ENCODE data around the gene DLX5. TPM values are rescaled to one million over a fixed set of nuclear protein-coding genes. Genes with fewer than 3 reads are reported as not detected.

DLX5 gene
- total RNA-seq, 2 donors from 2014 or later = not detected

GRCh38 chr7:96979551-96980276, 44.9 kb downstream of the DLX5 start:
- Mint-ChIP-seq H3K27me3 (peaks cover 23 to 42% of the 10 kb centered on the region in 2 donors), H3K9me3 (no peaks in the 10 kb centered on the region), H3K36me3 (no peaks in the 10 kb centered on the region), H3K4me3 (no peak overlapping the region), H3K27ac (no peak overlapping the region), H3K4me1 (ENCODE audit: low read depth in 2 of 2) (no peaks in the 10 kb centered on the region)
- DNase-seq (ENCODE audit: low spot score) = no peak
- ATAC-seq = no peak

GRCh38 chr7:96977445-96977844, 47.2 kb downstream of the DLX5 start:
- H3K27ac Mint-ChIP-seq = no peak overlapping the region
- H3K36me3 Mint-ChIP-seq = no peaks in the 10 kb centered on the region
- H3K9me3 Mint-ChIP-seq = no peaks in the 10 kb centered on the region
- ATAC-seq (no peak), DNase-seq (ENCODE audit: low spot score) (no peak)
- no peak overlapping the region for H3K4me3 Mint-ChIP-seq
- no peaks in the 10 kb centered on the region for H3K4me1 Mint-ChIP-seq (ENCODE audit: low read depth in 2 of 2)
- H3K27me3 Mint-ChIP-seq = peaks cover 25 to 48% of the 10 kb centered on the region in 2 donors

DNA sequence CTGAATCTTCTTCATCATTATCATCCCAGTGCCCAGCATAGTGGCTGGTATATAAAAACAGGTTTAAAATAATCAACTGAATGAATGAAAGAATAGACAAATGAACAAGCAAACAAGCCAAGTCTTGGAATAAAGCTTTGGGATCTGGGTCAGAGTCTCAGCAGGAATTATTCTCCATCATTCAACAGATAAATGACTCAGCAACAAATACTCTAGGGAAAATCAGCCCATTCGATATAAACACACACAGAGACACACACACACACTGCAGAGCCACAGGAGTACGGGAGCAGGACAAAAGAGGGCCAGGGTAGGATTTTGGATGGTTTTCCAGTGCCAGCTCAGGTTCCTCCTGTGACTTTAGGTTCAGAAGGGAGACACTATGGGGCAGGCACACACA, 48.5 kb downstream of the DLX5 start:
- peaks cover 20 to 42% of the 10 kb centered on the region in 2 donors for H3K27me3 Mint-ChIP-seq
- no peaks in the 10 kb centered on the region for H3K4me1 Mint-ChIP-seq (ENCODE audit: low read depth in 2 of 2)
- H3K36me3 Mint-ChIP-seq = no peaks in the 10 kb centered on the region
- no peaks in the 10 kb centered on the region for H3K9me3 Mint-ChIP-seq
- DNase-seq (ENCODE audit: low spot score) (no peak), ATAC-seq (no peak)
- no peak overlapping the region for H3K4me3 Mint-ChIP-seq
- no peak overlapping the region for H3K27ac Mint-ChIP-seq

- Mint-ChIP-seq H3K36me3 (peaks cover 3% of the 10 kb centered on the region), H3K9me3 (no peaks in the 10 kb centered on the region), H3K4me1 (ENCODE audit: low read depth in 2 of 2) (no peaks in the 10 kb centered on the region), H3K4me3 (no peak overlapping the region), H3K27me3 (peaks cover 25 to 41% of the 10 kb centered on the region in 2 donors), H3K27ac (no peak overlapping the region)
- no peak for ATAC-seq
- no peak for DNase-seq (ENCODE audit: low spot score)
Observed at GRCh38 chr7:96973986-96974385, 50.6 kb downstream of the DLX5 start.

DNA sequence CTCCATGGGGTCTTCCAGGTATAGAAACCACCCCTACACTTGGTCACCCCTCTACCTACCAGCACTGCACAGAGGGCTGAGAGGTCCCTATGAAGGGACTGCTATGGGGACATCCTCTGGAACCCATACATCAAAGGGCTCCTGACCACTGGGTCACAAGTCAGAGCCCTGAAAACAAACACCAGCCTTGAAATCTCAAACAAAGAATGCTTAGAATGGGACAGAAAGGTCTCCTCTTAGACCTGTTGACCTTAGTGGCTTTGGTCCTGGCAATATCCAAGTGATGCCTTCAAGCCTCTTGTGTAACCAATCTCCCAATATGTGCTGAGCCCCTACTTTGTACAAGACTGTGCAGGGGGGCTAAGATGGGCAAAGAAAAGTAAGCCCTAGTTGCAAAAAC, 53.9 kb downstream of the DLX5 start:
- DNase-seq (ENCODE audit: low spot score) (no peak), ATAC-seq (no peak)
- no peaks in the 10 kb centered on the region for H3K4me1 Mint-ChIP-seq (ENCODE audit: low read depth in 2 of 2)
- peaks cover 26 to 43% of the 10 kb centered on the region in 2 donors for H3K27me3 Mint-ChIP-seq
- H3K36me3 Mint-ChIP-seq = peaks cover 4% of the 10 kb centered on the region
- no peak overlapping the region for H3K27ac Mint-ChIP-seq
- no peak overlapping the region for H3K4me3 Mint-ChIP-seq
- no peaks in the 10 kb centered on the region for H3K9me3 Mint-ChIP-seq

Other genes starting within 250 kb of the DLX5 start
- not detected for gene DLX6, start 19.3 kb downstream of the DLX5 start, total RNA-seq
- 10 to 100 TPM; 17.0 to 23.8 TPM for gene SDHAF3, start 92.9 kb upstream of the DLX5 start, total RNA-seq

Data from natural killer cell treated with Interleukin-12 subunit alpha and Interleukin-12 subunit beta and Interleukin-15 and Interleukin-18, amount 100 ng/mL, for 72 hours (primary cell).